Central memory CD4-positive, alpha-beta T cell (primary cell): Measurements from ENCODE around the gene LENG1.

Experiments used
- DNase-seq: peaks from one replicate; pipeline ENCODE4 v3.0.0; 2022

Gene LENG1

DNA sequence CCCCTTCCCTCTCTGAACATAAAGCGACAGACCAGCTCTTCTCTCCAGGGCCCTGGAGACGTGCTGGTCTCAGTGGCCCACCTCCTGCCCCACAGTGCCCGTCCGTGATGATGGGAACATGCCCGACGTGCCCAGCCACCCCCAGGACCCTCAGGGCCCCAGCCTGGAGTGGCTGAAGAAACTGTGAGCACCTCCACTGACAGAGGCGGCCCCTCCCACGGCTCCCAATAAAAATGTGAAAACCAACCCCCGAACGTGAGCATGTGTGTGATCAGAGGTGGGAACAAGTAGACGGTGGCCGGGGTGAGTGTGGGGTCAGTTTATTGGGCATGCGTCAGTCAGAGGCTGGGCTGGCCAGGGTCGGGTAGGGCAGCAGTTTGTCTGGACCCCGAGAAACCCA lies 52.8 kb downstream of the LENG1 start:
- DNase-seq, result no peak

DNA sequence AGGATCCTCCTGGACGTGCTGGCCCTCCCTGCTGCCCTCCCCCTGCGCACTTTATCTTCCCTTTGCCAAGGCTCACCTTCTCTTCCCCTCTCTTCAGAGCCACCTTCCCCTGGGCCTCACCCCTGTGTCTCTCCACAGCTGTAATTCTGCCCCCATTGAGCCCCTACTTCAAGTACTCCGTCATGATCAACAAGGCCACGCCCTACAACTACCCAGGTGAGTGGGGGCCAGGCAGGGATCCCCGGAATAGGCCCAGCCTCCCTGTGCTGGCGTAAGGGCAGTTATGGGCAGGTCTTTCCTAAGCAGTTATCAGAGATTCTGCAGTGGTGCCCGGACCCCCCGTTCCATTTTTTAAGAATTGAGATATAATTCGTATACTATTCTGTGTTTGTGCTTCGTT lies 53.7 kb downstream of the LENG1 start:
- no peak for DNase-seq
